Endometrium (tissue), 2 donors: ENCODE measurements around the gene ALAS1.
"Not testable (repeated sequence)": the region's sequence is repeated elsewhere in the genome, so short reads cannot be mapped to it uniquely, and the experiment has no call there.

Experiments
- FAIRE-seq: peaks from 2 replicates; lab custom pipeline; 2012; peaks lifted over from hg19 to GRCh38; lab: Jason Lieb, UNC
- donor health status: control.
- donor health status: control.

Gene ALAS1

GRCh38 chr3:52176951-52177700 is 20.8 kb upstream of the ALAS1 start:
- FAIRE-seq: no peak

- no peak for FAIRE-seq
Measured at GRCh38 chr3:52177701-52178042, 20.3 kb upstream of the ALAS1 start.

GRCh38 chr3:52178126-52178525 is 19.8 kb upstream of the ALAS1 start:
- not testable (repeated sequence) for FAIRE-seq

GRCh38 chr3:52178537-52178936 is 19.4 kb upstream of the ALAS1 start:
- FAIRE-seq: no peak

GRCh38 chr3:52181543-52181942 is 16.4 kb upstream of the ALAS1 start:
- no peak for FAIRE-seq

GRCh38 chr3:52182196-52182595 is 15.8 kb upstream of the ALAS1 start:
- no peak for FAIRE-seq

- no peak for FAIRE-seq
Measured at GRCh38 chr3:52182691-52183090, 15.3 kb upstream of the ALAS1 start.

GRCh38 chr3:52183786-52184445 is 14.0 kb upstream of the ALAS1 start:
- FAIRE-seq: no peak

- FAIRE-seq: no peak
Measured at GRCh38 chr3:52184690-52185089, 13.3 kb upstream of the ALAS1 start.

GRCh38 chr3:52185311-52185710 is 12.6 kb upstream of the ALAS1 start:
- FAIRE-seq: no peak

- FAIRE-seq: no peak
Measured at GRCh38 chr3:52185837-52186236, 12.1 kb upstream of the ALAS1 start.

GRCh38 chr3:52186729-52187128 is 11.2 kb upstream of the ALAS1 start:
- no peak for FAIRE-seq

GRCh38 chr3:52188556-52188955 is 9.4 kb upstream of the ALAS1 start:
- FAIRE-seq: no peak

- FAIRE-seq: peak; percentile 64
Measured at GRCh38 chr3:52190294-52191074, 7.5 kb upstream of the ALAS1 start.

GRCh38 chr3:52191663-52192062 is 6.3 kb upstream of the ALAS1 start:
- no peak for FAIRE-seq

- no peak for FAIRE-seq
Measured at GRCh38 chr3:52193065-52193464, 4.9 kb upstream of the ALAS1 start.

- FAIRE-seq: no peak
Measured at GRCh38 chr3:52194485-52195290, 3.3 kb upstream of the ALAS1 start.

GRCh38 chr3:52195291-52195597 is 2.7 kb upstream of the ALAS1 start:
- FAIRE-seq: no peak

GRCh38 chr3:52195823-52196331 is 2.1 kb upstream of the ALAS1 start:
- FAIRE-seq: no peak

GRCh38 chr3:52196977-52197376 is 983 bp upstream of the ALAS1 start:
- no peak for FAIRE-seq

- no peak for FAIRE-seq
Measured at GRCh38 chr3:52197499-52197841, 490 bp upstream of the ALAS1 start.
